PC-9 (cell line): ENCODE results near the gene MYH4.

ENCODE experiments used
- CTCF ChIP-seq: fragments of 200-600 bp; sonication (generic); conservative IDR thresholded peaks from 2 replicates; pipeline ENCODE4 v1.6.1; 2017; ENCODE audit warnings: mixed run types, antibody characterized with exemption, mild to moderate bottlenecking, moderate library complexity
- EZH2 ChIP-seq: fragments of 200-600 bp; sonication (generic); IDR thresholded peaks from 2 replicates; pipeline ENCODE4 v1.8.0; 2017; ENCODE audit warnings: antibody characterized with exemption, low read depth

- TF ChIP-seq CTCF, result no peak
- no peak for TF ChIP-seq EZH2
Measured at GRCh38 chr17:10513299-10514067, 44.1 kb upstream of the MYH4 start.
